Heart left ventricle (tissue), 16 donors: ENCODE results near the gene ZSCAN2. TPM values are rescaled to one million over a fixed set of nuclear protein-coding genes. Genes with fewer than 3 reads are reported as not detected.

Experiments
- ATAC-seq, 4 donors: fragments of 200-7000 bp; cut with Tn5 transposase; one replicate each; pipeline ENCODE4 v1.9.1; 2020 to 2022; ENCODE audit warnings: moderate library complexity in 4 of 4, mild to moderate bottlenecking in 3 of 4, moderate number of reproducible peaks in 1 of 4
- DNase-seq, 5 donors: peaks; one replicate each; pipeline ENCODE4 v3.0.0-alpha.2; 2020
- H3K27ac ChIP-seq, 12 donors: fragments of 200-600 bp; sonication (generic) in 4 of 12; one replicate each; pipeline versions ENCODE4 v1.5.0 to v1.8.0; 2016 to 2022; ENCODE audit warnings: mild to moderate bottlenecking in 2 of 12
- H3K27me3 ChIP-seq, 9 donors: fragments of 200-600 bp; sonication (generic) in 2 of 9; one replicate each; pipeline versions ENCODE4 v1.5.1 to v1.8.0; 2016 to 2022; ENCODE audit warnings: mild to moderate bottlenecking in 3 of 9
- H3K36me3 ChIP-seq, 9 donors: fragments of 200-600 bp; sonication (generic) in 2 of 9; one replicate each; pipeline versions ENCODE4 v1.5.0 to v1.8.0; 2018 to 2022; ENCODE audit warnings: mild to moderate bottlenecking in 2 of 9
- H3K4me1 ChIP-seq, 12 donors: fragments of 200-600 bp; sonication (generic) in 4 of 12; one replicate each; pipeline versions ENCODE4 v1.5.0 to v1.8.0; 2016 to 2022; ENCODE audit warnings: mild to moderate bottlenecking in 3 of 12
- H3K4me3 ChIP-seq, 12 donors: fragments of 200-600 bp; sonication (generic) in 4 of 12; one replicate each; pipeline versions ENCODE4 v1.5.0 to v1.8.0; 2017 to 2022; ENCODE audit warnings: mild to moderate bottlenecking in 9 of 12, moderate library complexity in 4 of 12
- H3K9me3 ChIP-seq, 12 donors: fragments of 200-600 bp; sonication (generic) in 4 of 12; one replicate each; pipeline versions ENCODE4 v1.5.0 to v1.8.0; 2016 to 2022; ENCODE audit warnings: mild to moderate bottlenecking in 1 of 12
- CTCF ChIP-seq, 12 donors: fragments of 200-600 bp; sonication (generic) in 4 of 12; IDR thresholded peaks; one replicate each; pipeline versions ENCODE4 v1.5.0 to v1.8.0; 2018 to 2022; ENCODE audit warnings: antibody characterized with exemption in 12 of 12, mild to moderate bottlenecking in 5 of 12
- POLR2A ChIP-seq, 2 donors: fragments of 450-650 bp; IDR thresholded peaks; one replicate each; pipeline ENCODE4 v1.6.1; 2017; ENCODE audit warnings: antibody characterized with exemption in 2 of 2, mild to moderate bottlenecking in 2 of 2, moderate library complexity in 2 of 2
- WGBS, 4 donors: extraction: QIAGEN DNeasy Blood & Tissue Kit in 2 of 4; methylation state at CpG; one replicate each; pipeline versions ENCODE4 v1.1.5 to v1.1.7; 2013 to 2018; 5-methylcytosine and 5-hydroxymethylcytosine counted together
- intact Hi-C, 10 donors: fragments of 100-400 bp; cut with DNase I; formaldehyde crosslinking; loops; one replicate each; pipeline versions ENCODE4 v1.11.1 to v1.14.2; 2022
- polyA plus RNA-seq, 2 donors: library from polyadenylated mRNA; stranded (reverse); fragments of 200-250 nt; gene quantifications; one replicate each; pipeline ENCODE4 v1.2.3, GENCODE V29; 2013
- total RNA-seq, 9 donors: library from RNA; depleted of rRNA in 2 of 9; stranded (reverse); fragments of >200 nt in 2 of 9; fragmentation: NEBNext Ultra II Directional in 3 of 9; extraction: Animal tissue kit (Norgen Biotek cat#: 25700) in 3 of 9; gene quantifications; one replicate each; pipeline versions ENCODE4 v1.1.0 to v1.2.4, GENCODE V29; 2016 to 2023
- donor health status: ischemic (EF 13 %, LVEDD 7.1; RV severe dilation, severe dysfunction).
- donor health status: healthy with polysubstance abuse.
- donor health status: DM: no; HTN: yes; CAD: no.
- donor health status: DM: no; HTN: no; CAD: no.
- donor health status: ischemic (EF 25% LVEDD 6.9; RV normal size, moderate dysfunction).
- donor health status: ischemic (EF 25% LVEDD 5.7; RV mildly dilated, moderate dysfunction).
- donor health status: healthy.
- donor health status: DM: yes; HTN: yes; CAD: no.
- donor health status: ischemic (EF 35%, LVEDD 5.7; RV mildly dilated, moderate dysfunction).
- donor health status: nonischemic (EF 11% LVEDD 7.7; RV severe dilation, severe dysfunction).
- donor health status: DM: yes; HTN: yes; CAD: no.
- donor health status: PGD.
- donor health status: ischemic (EF 29% LVEDD 5.4; RV normal size, mild dysfunction).
- donor health status: nonischemic (EF 23%, LVEDD 6.1; RV moderate dilation, normal function).

The ZSCAN2 gene
- total and polyA plus RNA-seq, 11 donors, result 4.3 to 10.6 (median 5.6) TPM

DNA sequence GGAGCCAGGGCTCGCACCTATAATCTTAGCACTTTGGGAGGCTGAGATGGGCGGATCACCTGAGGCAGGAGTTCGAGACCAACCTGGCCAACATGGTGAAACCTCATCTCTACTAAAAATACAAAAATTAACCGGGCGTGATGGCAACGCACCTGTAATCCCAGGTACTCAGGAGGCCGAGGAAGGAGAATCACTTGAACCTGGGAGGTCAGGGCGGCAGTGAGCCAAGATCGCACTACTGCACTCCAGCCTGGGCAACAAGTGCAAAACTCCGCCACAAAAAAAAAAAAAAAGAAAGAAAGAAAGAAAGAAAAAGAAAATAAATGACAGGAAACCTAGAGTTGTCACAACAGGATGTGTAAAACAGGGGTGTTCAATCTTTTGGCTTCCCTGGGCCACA lies 60.2 kb downstream of the ZSCAN2 start:
- H3K36me3 ChIP-seq, result peaks cover 0 to 27% (median 15%) of the 10 kb centered on the region in 9 donors
- WGBS, 4 donors, result 95 to 97% (median 96%) methylated on average over 10 of the region's 10 CpGs
- no peaks in the 10 kb centered on the region for H3K27me3 ChIP-seq
- peaks cover 0 to 21% (median 7%) of the 10 kb centered on the region in 12 donors for H3K4me1 ChIP-seq
- no peak for ATAC-seq
- H3K27ac ChIP-seq, result no peak overlapping the region
- intact Hi-C loops, result no loop called here
- TF ChIP-seq POLR2A (IDR thresholded peaks at IDR 0.05), result no peak
- no peak for TF ChIP-seq CTCF (IDR thresholded peaks at IDR 0.05)
- H3K9me3 ChIP-seq, result no peaks in the 10 kb centered on the region
- no peak overlapping the region for H3K4me3 ChIP-seq
- DNase-seq, result no peak

- Histone ChIP-seq H3K27me3 (no peaks in the 10 kb centered on the region), H3K27ac (no peak overlapping the region), H3K4me1 (no peaks in the 10 kb centered on the region), H3K4me3 (no peak overlapping the region), H3K9me3 (no peaks in the 10 kb centered on the region), H3K36me3 (peaks cover 0 to 81% (median 62%) of the 10 kb centered on the region in 9 donors)
- ATAC-seq, result no peak
- 75 to 93% (median 84%) methylated on average over 2 of the region's 2 CpGs for WGBS, 4 donors
- TF ChIP-seq CTCF (IDR thresholded peaks at IDR 0.05) (no peak), POLR2A (IDR thresholded peaks at IDR 0.05) (no peak)
- intact Hi-C loops, result no loop called here
- no peak for DNase-seq
Measured at GRCh38 chr15:84666373-84666772, 65.6 kb downstream of the ZSCAN2 start.

DNA sequence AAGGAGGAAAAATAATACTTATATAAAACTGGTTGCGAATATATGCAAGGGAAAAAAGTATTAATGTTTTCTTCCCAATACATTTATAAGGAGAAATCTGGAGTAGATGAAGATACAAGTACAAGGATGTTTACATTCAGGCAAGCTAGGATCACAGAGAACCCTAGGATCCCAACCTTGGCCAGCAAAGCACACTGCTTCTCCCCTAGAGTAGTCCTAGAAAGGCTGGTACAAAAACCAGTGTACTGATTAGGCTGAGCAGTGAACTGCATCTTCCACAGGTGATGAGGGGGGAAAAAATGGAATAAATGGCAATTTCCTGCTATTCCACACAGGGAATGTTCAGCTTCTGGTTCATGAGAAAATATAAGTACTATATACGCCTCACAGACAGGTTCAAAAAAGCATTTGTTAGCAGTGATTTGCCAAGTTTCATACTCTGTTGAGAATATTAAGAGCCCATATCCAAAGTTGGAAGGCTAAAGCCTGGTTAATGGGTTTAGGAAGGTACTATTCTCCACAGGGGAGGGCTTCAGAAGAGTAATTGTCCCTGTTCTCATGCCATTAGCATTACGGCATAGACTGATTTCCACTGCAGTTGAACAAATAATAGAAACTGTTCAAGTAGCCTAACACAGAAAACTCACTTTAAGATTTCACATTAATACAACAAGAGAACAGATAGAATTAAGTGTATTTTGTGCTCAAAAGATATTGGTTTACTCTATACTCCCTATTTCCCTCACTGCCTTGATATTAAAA lies 67.6 kb downstream of the ZSCAN2 start:
- Histone ChIP-seq H3K4me1 (no peaks in the 10 kb centered on the region), H3K27me3 (no peaks in the 10 kb centered on the region), H3K27ac (no peak overlapping the region), H3K4me3 (no peak overlapping the region), H3K36me3 (peaks cover 0 to 82% (median 60%) of the 10 kb centered on the region in 9 donors), H3K9me3 (no peaks in the 10 kb centered on the region)
- intact Hi-C loops, result no loop called here
- DNase-seq (no peak), ATAC-seq (no peak)
- TF ChIP-seq CTCF (IDR thresholded peaks at IDR 0.05) (no peak), POLR2A (IDR thresholded peaks at IDR 0.05) (no peak)
- WGBS, 4 donors, result 91 to 98% (median 95%) methylated on average over 3 of the region's 3 CpGs

GRCh38 chr15:84669726-84670125 lies 68.9 kb downstream of the ZSCAN2 start:
- intact Hi-C loops, result no loop called here
- Histone ChIP-seq H3K9me3 (no peaks in the 10 kb centered on the region), H3K4me3 (no peak overlapping the region), H3K36me3 (peaks cover 2 to 86% (median 66%) of the 10 kb centered on the region in 9 donors), H3K4me1 (no peaks in the 10 kb centered on the region), H3K27me3 (no peaks in the 10 kb centered on the region), H3K27ac (no peak overlapping the region)
- TF ChIP-seq CTCF (IDR thresholded peaks at IDR 0.05) (no peak), POLR2A (IDR thresholded peaks at IDR 0.05) (no peak)
- ATAC-seq (no peak), DNase-seq (no peak)
- 89 to 93% (median 92%) methylated on average over 8 of the region's 8 CpGs for WGBS, 4 donors
